Activated CD8-positive, alpha-beta T cell treated with anti-CD3 and anti-CD28 coated beads, Interleukin-2, amount 10 ng/mL, durations not matched to agents 7 days and 5 days (primary cell): Measurements from ENCODE around the gene MORC3. TPM values are rescaled to one million over a fixed set of nuclear protein-coding genes. Genes with fewer than 3 reads are reported as not detected.
"Not testable (repeated sequence)": the region's sequence is repeated elsewhere in the genome, so short reads cannot be mapped to it uniquely, and the experiment has no call there.

ENCODE experiments used
- ATAC-seq: fragments of 150-1000 bp; cut with Tn5 transposase; one replicate; pipeline ENCODE4 v1.10.0; 2021; ENCODE audit warnings: moderate library complexity
- CTCF ChIA-PET: fragments of 350-600 bp; sonication (Branson Sonifier 250); formaldehyde crosslinking; loops from one replicate; lab custom pipeline; 2021; ENCODE audit warnings: antibody characterized with exemption; lab: Charles Lee
- POLR2A ChIA-PET: fragments of 350-600 bp; sonication (Branson Sonifier 250); formaldehyde crosslinking; loops from one replicate; lab custom pipeline; 2021; ENCODE audit warnings: antibody characterized with exemption; lab: Charles Lee
- DNase-seq: peaks from one replicate; pipeline ENCODE4 v3.0.0-alpha.2; 2020
- H3K27ac Mint-ChIP-seq: one replicate; pipeline ENCODE4 v1.8.0; 2021; ENCODE audit warnings: mild to moderate bottlenecking, mixed read lengths
- H3K27me3 Mint-ChIP-seq: one replicate; pipeline ENCODE4 v1.8.0; 2021; ENCODE audit warnings: low read depth, mixed read lengths
- H3K36me3 Mint-ChIP-seq: one replicate; pipeline ENCODE4 v1.8.0; 2021; ENCODE audit warnings: low read depth, mixed read lengths
- H3K4me1 Mint-ChIP-seq: one replicate; pipeline ENCODE4 v1.8.0; 2021; ENCODE audit warnings: low read depth, mixed read lengths
- H3K4me3 Mint-ChIP-seq: one replicate; pipeline ENCODE4 v1.8.0; 2021; ENCODE audit warnings: mild to moderate bottlenecking, mixed read lengths
- H3K9me3 Mint-ChIP-seq: one replicate; pipeline ENCODE4 v1.8.0; 2022; ENCODE audit warnings: mixed read lengths; ENCODE audit not compliant: insufficient read depth
- total RNA-seq, 2 experiments: library from RNA; stranded (reverse); gene quantifications; one replicate each; pipeline ENCODE4 v1.2.3, GENCODE V29; 2021

The MORC3 gene
- total RNA-seq, 2 experiments from 2014 or later: 31.6 to 35.2 TPM

GRCh38 chr21:36306872-36307534, 13.0 kb upstream of the MORC3 start:
- peaks cover 11% of the 10 kb centered on the region for H3K4me1 Mint-ChIP-seq
- no peak for DNase-seq
- POLR2A ChIA-PET: interaction anchor here (1.4 to 1.7 kb wide), 2 partner anchors 9 to 13 kb away, joined by 5 to 6 read pairs; partner anchors contain the start of gene MORC3
- no peak overlapping the region for H3K27ac Mint-ChIP-seq
- no peak for ATAC-seq
- H3K27me3 Mint-ChIP-seq: no peaks in the 10 kb centered on the region
- H3K4me3 Mint-ChIP-seq: no peak overlapping the region
- no peaks in the 10 kb centered on the region for H3K36me3 Mint-ChIP-seq
- CTCF ChIA-PET: interaction anchor here (0.8 kb wide), 1 partner anchor 13 kb away, joined by 3 read pairs; the partner anchor contains the start of gene MORC3
- no peaks in the 10 kb centered on the region for H3K9me3 Mint-ChIP-seq

- ChIA-PET CTCF (interaction anchor here (0.7 to 2.0 kb wide), 5 partner anchors 10 to 20 kb away, joined by 3 to 6 read pairs (median 3); partner anchors contain the start of gene MORC3), POLR2A (interaction anchor here (1.0 to 2.0 kb wide), 4 partner anchors 10 to 174 kb away, joined by 3 to 12 read pairs (median 7); partner anchors contain the start of gene MORC3)
- no peak overlapping the region for H3K27ac Mint-ChIP-seq
- H3K27me3 Mint-ChIP-seq: no peaks in the 10 kb centered on the region
- ATAC-seq: peak; percentile 64
- no peak overlapping the region for H3K4me3 Mint-ChIP-seq
- no peaks in the 10 kb centered on the region for H3K36me3 Mint-ChIP-seq
- H3K4me1 Mint-ChIP-seq: peaks cover 6% of the 10 kb centered on the region
- no peaks in the 10 kb centered on the region for H3K9me3 Mint-ChIP-seq
- DNase-seq: no peak
Measured at GRCh38 chr21:36310016-36310415, 10.0 kb upstream of the MORC3 start.

- H3K27ac Mint-ChIP-seq, H3K36me3 Mint-ChIP-seq, CTCF ChIA-PET, H3K27me3 Mint-ChIP-seq, DNase-seq, ATAC-seq, H3K9me3 Mint-ChIP-seq, POLR2A ChIA-PET, H3K4me1 Mint-ChIP-seq, H3K4me3 Mint-ChIP-seq: not testable (repeated sequence)
Measured at GRCh38 chr21:36313446-36313845, 6.6 kb upstream of the MORC3 start.

GRCh38 chr21:36316045-36316444, 4.0 kb upstream of the MORC3 start:
- CTCF ChIA-PET: interaction anchor here (1.0 kb wide), 1 partner anchor 17 kb away, joined by 6 read pairs; no protein-coding TSS in a partner anchor

GRCh38 chr21:36316872-36317484, 3.0 kb upstream of the MORC3 start:
- ChIA-PET CTCF (interaction anchor here (1.0 kb wide), 1 partner anchor 18 kb away, joined by 6 read pairs; no protein-coding TSS in a partner anchor), POLR2A (interaction anchor here (7.8 kb wide), 1 partner anchor 18 kb away, joined by 176 read pairs; no protein-coding TSS in a partner anchor)
- Mint-ChIP-seq H3K4me3 (no peak overlapping the region), H3K27ac (no peak overlapping the region), H3K36me3 (peaks cover 4% of the 10 kb centered on the region), H3K9me3 (no peaks in the 10 kb centered on the region), H3K4me1 (peaks cover 11% of the 10 kb centered on the region), H3K27me3 (no peaks in the 10 kb centered on the region)
- no peak for ATAC-seq
- no peak for DNase-seq

More at GRCh38 chr21:36316045-36316444, 4.0 kb upstream of the MORC3 start:
- POLR2A ChIA-PET: interaction anchor here (7.8 kb wide), 1 partner anchor 17 kb away, joined by 176 read pairs; no protein-coding TSS in a partner anchor
- not testable (repeated sequence) for ATAC-seq, DNase-seq, H3K27me3 Mint-ChIP-seq, H3K27ac Mint-ChIP-seq, H3K36me3 Mint-ChIP-seq, H3K9me3 Mint-ChIP-seq, H3K4me3 Mint-ChIP-seq, H3K4me1 Mint-ChIP-seq

- peak overlapping the region; percentile 97 for H3K27ac Mint-ChIP-seq
- not testable (repeated sequence) for DNase-seq, ATAC-seq, H3K27me3 Mint-ChIP-seq, H3K9me3 Mint-ChIP-seq
- CTCF ChIA-PET: interaction anchor here (0.9 to 5.7 kb wide), 16 partner anchors 9 to 178 kb away, joined by 3 to 33 read pairs (median 6); no protein-coding TSS in a partner anchor
- H3K4me1 Mint-ChIP-seq: peaks cover 29% of the 10 kb centered on the region
- H3K4me3 Mint-ChIP-seq: peak overlapping the region; percentile 89
- POLR2A ChIA-PET: interaction anchor here (0.6 to 7.8 kb wide), 32 partner anchors 8 to 283 kb away, joined by 3 to 176 read pairs (median 4); partner anchors contain the start of genes CBR3, CHAF1B and SETD4
- peaks cover 20% of the 10 kb centered on the region for H3K36me3 Mint-ChIP-seq
Measured at GRCh38 chr21:36319406-36319766, 611 bp upstream of the MORC3 start.

GRCh38 chr21:36320421-36321324, 676 bp downstream of the MORC3 start:
- peaks cover 31% of the 10 kb centered on the region for H3K4me1 Mint-ChIP-seq
- ChIA-PET POLR2A (interaction anchor here (0.5 to 7.8 kb wide), 35 partner anchors 9 to 284 kb away, joined by 3 to 176 read pairs (median 4); partner anchors contain the start of genes CBR3, CHAF1B and SETD4), CTCF (interaction anchor here (0.9 to 5.7 kb wide), 22 partner anchors 11 to 195 kb away, joined by 3 to 33 read pairs (median 4); no protein-coding TSS in a partner anchor)
- ATAC-seq (peak; percentile 72), DNase-seq (peak; percentile 68)
- peak overlapping the region; percentile 89 for H3K4me3 Mint-ChIP-seq
- no peaks in the 10 kb centered on the region for H3K9me3 Mint-ChIP-seq
- no peaks in the 10 kb centered on the region for H3K27me3 Mint-ChIP-seq
- H3K27ac Mint-ChIP-seq: peak overlapping the region; percentile 95
- H3K36me3 Mint-ChIP-seq: peaks cover 32% of the 10 kb centered on the region

- DNase-seq (no peak), ATAC-seq (no peak)
- H3K9me3 Mint-ChIP-seq: no peaks in the 10 kb centered on the region
- POLR2A ChIA-PET: interaction anchor here (0.9 to 7.8 kb wide), 12 partner anchors 12 to 262 kb away, joined by 3 to 176 read pairs (median 4); partner anchors contain the start of genes CBR3, CHAF1B and SETD4
- no peaks in the 10 kb centered on the region for H3K27me3 Mint-ChIP-seq
- peak overlapping the region; percentile 89 for H3K4me3 Mint-ChIP-seq
- CTCF ChIA-PET: interaction anchor here (0.7 to 5.7 kb wide), 17 partner anchors 10 to 196 kb away, joined by 3 to 33 read pairs (median 4); no protein-coding TSS in a partner anchor
- peaks cover 32% of the 10 kb centered on the region for H3K36me3 Mint-ChIP-seq
- H3K4me1 Mint-ChIP-seq: peaks cover 31% of the 10 kb centered on the region
- H3K27ac Mint-ChIP-seq: peak overlapping the region; percentile 95
Measured at GRCh38 chr21:36321325-36322082, 1.5 kb downstream of the MORC3 start.

GRCh38 chr21:36322083-36322424, 2.1 kb downstream of the MORC3 start:
- CTCF ChIA-PET: interaction anchor here (0.7 to 5.7 kb wide), 14 partner anchors 9 to 181 kb away, joined by 3 to 33 read pairs (median 8); no protein-coding TSS in a partner anchor

GRCh38 chr21:36323032-36323431, 3.0 kb downstream of the MORC3 start:
- DNase-seq (no peak), ATAC-seq (no peak)
- no peaks in the 10 kb centered on the region for H3K9me3 Mint-ChIP-seq
- peak overlapping the region; percentile 62 for H3K27ac Mint-ChIP-seq
- ChIA-PET POLR2A (interaction anchor here (1.0 to 4.1 kb wide), 2 partner anchors 24 to 35 kb away, joined by 7 to 42 read pairs; no protein-coding TSS in a partner anchor), CTCF (interaction anchor here (0.6 to 5.7 kb wide), 8 partner anchors 9 to 1272 kb away, joined by 3 to 31 read pairs (median 8); no protein-coding TSS in a partner anchor)
- H3K4me3 Mint-ChIP-seq: peak overlapping the region; percentile 4
- H3K4me1 Mint-ChIP-seq: peaks cover 34% of the 10 kb centered on the region
- H3K27me3 Mint-ChIP-seq: no peaks in the 10 kb centered on the region
- H3K36me3 Mint-ChIP-seq: peaks cover 35% of the 10 kb centered on the region

More at GRCh38 chr21:36322083-36322424, 2.1 kb downstream of the MORC3 start:
- H3K36me3 Mint-ChIP-seq: peaks cover 32% of the 10 kb centered on the region
- no peak for DNase-seq
- H3K27ac Mint-ChIP-seq: peak overlapping the region; percentile 95
- POLR2A ChIA-PET: interaction anchor here (1.0 to 7.8 kb wide), 3 partner anchors 12 to 34 kb away, joined by 3 to 176 read pairs (median 42); no protein-coding TSS in a partner anchor
- H3K4me1 Mint-ChIP-seq: peaks cover 31% of the 10 kb centered on the region
- H3K9me3 Mint-ChIP-seq: no peaks in the 10 kb centered on the region
- peak overlapping the region; percentile 89 for H3K4me3 Mint-ChIP-seq
- H3K27me3 Mint-ChIP-seq: no peaks in the 10 kb centered on the region
- ATAC-seq: no peak
